ENCODE data around the gene MYH10.

GRCh38 chr17:8611137-8611536 is 19.4 kb downstream of the MYH10 start:
- TF ChIP-seq SUZ12 (IDR thresholded peaks at IDR 0.05; ENCODE audit: extremely low read depth, insufficient read depth, insufficient read length) (no peak), ZNF274 (IDR thresholded peaks at IDR 0.05; ENCODE audit: low read depth, low read length) (no peak), YY1 (IDR thresholded peaks at IDR 0.05; ENCODE audit: insufficient read depth, insufficient read length) (no peak)

Data from NT2/D1 (cell line).